ENCODE data around the gene USHBP1. TPM values are rescaled to one million over a fixed set of nuclear protein-coding genes. Genes with fewer than 3 reads are reported as not detected.

USHBP1 gene
- polyA plus RNA-seq, 2 of the 4 experiments (the other 2 are of a cell fraction) = 0.03 TPM; not detected in 1

DNA sequence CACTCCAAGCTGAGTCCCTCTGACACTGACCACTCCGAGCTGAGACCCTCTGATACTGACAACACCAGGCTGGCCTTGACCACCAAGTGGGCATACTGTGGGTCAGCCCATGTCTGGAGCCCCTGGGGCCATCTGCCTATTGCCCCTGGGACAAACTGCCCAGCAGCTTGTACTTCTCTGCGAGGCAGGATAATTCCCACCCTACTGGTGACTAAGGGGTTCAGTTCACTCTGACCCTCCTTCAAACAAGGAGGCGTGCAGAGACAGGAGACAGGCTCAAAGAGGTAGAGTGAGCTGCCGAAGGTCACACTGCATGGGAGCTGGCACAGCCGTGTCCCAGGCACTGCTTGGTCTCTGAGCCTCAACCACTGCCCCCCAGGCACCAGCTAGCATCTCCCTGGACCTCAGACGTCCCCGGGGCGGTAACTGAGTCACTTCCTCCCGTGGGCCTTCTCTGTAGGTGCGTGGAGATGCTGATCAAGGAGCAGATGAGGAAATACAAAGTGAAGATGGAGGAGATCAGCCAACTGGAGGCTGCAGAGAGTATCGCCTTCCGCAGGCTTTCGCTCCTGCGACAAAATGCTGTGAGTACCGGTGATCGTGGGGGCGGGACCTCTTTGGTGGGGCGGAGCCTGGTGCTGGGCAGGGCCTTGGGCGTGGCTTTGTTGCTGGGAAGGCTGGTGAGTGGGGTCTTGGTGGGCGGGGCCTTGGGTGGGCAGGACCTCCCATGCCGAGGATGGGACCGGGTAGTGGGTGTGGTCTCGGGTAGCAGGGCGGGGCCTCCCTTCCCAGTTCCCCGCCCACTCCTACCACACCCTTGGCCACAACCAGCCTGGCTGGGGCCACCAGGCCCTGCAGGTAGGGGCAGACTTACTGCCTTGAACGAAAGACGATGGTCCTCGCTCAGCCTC is 55.2 kb downstream of the USHBP1 start:
- Histone ChIP-seq H3K4me2 (no peak overlapping the region), H3K9me3 (no peaks in the 10 kb centered on the region), H3K4me1 (peaks cover under 1% of the 10 kb centered on the region; the same call in 1 of the 3 replicates), H3K4me3 (no peak overlapping the region), H3K27ac (no peak overlapping the region)
- peak in 1 of 2 experiments; percentile 76; a peak in 3 of 6 replicates for ATAC-seq
- ChIA-PET CTCF (interaction anchor here (1.7 to 2.3 kb wide), 2 partner anchors 26 to 74 kb away, joined by 3 to 5 read pairs; no protein-coding TSS in a partner anchor), POLR2A (no interaction called here)
- peak; percentile 19 to 79 for DNase-seq (ENCODE audit: low read depth in 1 of 2, low spot score in 1 of 2)
- 83% methylated on average over 17 of the region's 28 CpGs for WGBS (ENCODE audit: missing lambda C conversion rate)
- FAIRE-seq = no peak
- TF ChIP-seq MAFK (IDR thresholded peaks at IDR 0.05; ENCODE audit: partially characterized antibody) (no peak), HDAC2 (IDR thresholded peaks at IDR 0.05) (no peak), ZNF302 (CRISPR knock-in tag; IDR thresholded peaks at IDR 0.05) (no peak)
- TF ChIP-seq, protein P1, sequence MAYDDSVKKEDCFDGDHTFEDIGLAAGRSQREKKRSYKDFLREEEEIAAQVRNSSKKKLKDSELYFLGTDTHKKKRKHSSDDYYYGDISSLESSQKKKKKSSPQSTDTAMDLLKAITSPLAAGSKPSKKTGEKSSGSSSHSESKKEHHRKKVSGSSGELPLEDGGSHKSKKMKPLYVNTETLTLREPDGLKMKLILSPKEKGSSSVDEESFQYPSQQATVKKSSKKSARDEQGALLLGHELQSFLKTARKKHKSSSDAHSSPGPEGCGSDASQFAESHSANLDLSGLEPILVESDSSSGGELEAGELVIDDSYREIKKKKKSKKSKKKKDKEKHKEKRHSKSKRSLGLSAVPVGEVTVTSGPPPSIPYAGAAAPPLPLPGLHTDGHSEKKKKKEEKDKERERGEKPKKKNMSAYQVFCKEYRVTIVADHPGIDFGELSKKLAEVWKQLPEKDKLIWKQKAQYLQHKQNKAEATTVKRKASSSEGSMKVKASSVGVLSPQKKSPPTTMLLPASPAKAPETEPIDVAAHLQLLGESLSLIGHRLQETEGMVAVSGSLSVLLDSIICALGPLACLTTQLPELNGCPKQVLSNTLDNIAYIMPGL (CRISPR knock-in tag; IDR thresholded peaks at IDR 0.05; ENCODE audit: borderline replicate concordance) = no peak

DNA sequence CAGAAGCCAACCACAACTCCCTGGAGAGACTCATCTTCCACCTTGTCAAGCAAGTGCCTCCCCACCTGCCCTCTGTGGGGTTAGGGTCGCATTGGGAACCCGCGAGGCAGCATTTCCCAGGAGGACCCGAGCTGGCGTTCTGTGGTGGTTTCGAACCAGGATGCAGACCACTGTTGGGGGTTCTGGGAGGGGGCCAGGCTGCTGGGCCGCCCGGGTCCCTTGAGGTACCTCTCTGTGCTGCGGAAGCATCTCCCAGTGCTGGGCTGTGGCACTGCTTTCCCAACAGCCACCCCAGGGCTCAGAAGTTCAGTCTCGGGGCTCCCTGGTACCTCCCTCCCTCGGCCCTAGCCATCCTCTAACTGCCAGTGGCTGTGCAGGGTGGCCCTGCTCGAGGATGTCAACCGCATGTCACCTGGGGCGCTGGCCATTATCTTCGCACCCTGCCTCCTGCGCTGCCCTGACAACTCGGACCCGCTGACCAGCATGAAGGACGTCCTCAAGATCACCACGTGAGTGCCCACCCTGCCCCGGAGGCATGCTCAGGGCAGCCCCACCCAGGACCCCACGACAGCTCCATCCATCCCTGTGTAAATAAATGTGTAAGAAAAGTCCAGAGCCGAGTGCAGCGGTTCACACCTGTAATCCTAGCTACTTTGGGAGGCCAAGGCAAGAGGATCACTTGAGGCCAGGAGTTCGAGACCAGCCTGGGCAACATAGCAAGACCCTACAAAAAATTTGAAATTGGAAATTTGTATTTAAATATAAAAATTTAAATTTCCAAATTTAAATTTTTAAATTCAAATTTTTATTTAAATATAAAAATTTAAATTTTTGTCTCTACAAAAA is 57.6 kb downstream of the USHBP1 start:
- no peak overlapping the region for H3K27ac ChIP-seq
- FAIRE-seq (no peak), DNase-seq (ENCODE audit: low read depth in 1 of 2, low spot score in 1 of 2) (no peak), ATAC-seq (no peak)
- H3K4me3 ChIP-seq = no peak overlapping the region
- TF ChIP-seq, protein P2, sequence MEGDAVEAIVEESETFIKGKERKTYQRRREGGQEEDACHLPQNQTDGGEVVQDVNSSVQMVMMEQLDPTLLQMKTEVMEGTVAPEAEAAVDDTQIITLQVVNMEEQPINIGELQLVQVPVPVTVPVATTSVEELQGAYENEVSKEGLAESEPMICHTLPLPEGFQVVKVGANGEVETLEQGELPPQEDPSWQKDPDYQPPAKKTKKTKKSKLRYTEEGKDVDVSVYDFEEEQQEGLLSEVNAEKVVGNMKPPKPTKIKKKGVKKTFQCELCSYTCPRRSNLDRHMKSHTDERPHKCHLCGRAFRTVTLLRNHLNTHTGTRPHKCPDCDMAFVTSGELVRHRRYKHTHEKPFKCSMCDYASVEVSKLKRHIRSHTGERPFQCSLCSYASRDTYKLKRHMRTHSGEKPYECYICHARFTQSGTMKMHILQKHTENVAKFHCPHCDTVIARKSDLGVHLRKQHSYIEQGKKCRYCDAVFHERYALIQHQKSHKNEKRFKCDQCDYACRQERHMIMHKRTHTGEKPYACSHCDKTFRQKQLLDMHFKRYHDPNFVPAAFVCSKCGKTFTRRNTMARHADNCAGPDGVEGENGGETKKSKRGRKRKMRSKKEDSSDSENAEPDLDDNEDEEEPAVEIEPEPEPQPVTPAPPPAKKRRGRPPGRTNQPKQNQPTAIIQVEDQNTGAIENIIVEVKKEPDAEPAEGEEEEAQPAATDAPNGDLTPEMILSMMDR (IDR thresholded peaks at IDR 0.05) = no peak
- TF ChIP-seq NFE2L2 (conservative IDR thresholded peaks at IDR 0.05; ENCODE audit: low read length) = no peak
- TF ChIP-seq ZNF302 (CRISPR knock-in tag; IDR thresholded peaks at IDR 0.05) = no peak
- TF ChIP-seq, protein P3, sequence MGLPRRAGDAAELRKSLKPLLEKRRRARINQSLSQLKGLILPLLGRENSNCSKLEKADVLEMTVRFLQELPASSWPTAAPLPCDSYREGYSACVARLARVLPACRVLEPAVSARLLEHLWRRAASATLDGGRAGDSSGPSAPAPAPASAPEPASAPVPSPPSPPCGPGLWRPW (IDR thresholded peaks at IDR 0.05) = no peak
- TF ChIP-seq NPAS2 (CRISPR knock-in tag; IDR thresholded peaks at IDR 0.05; ENCODE audit: borderline replicate concordance) = no peak
- TF ChIP-seq RCOR1 (IDR thresholded peaks at IDR 0.05; ENCODE audit: low read depth, low read length) = no peak
- no peak for TF ChIP-seq MAZ (IDR thresholded peaks at IDR 0.05; ENCODE audit: borderline replicate concordance, low read depth, low read length)
- no peak for TF ChIP-seq KDM1A (IDR thresholded peaks at IDR 0.05; ENCODE audit: low read depth)
- no peak for TF ChIP-seq CHD4 (IDR thresholded peaks at IDR 0.05; ENCODE audit: borderline replicate concordance)
- no peak for TF ChIP-seq HEYL (CRISPR knock-in tag; IDR thresholded peaks at IDR 0.05)
- no peak for TF ChIP-seq FOSB (CRISPR knock-in tag; IDR thresholded peaks at IDR 0.05)
- no peak for TF ChIP-seq KDM5A (IDR thresholded peaks at IDR 0.05)
- H3K4me2 ChIP-seq = no peak overlapping the region
- H3K9me3 ChIP-seq = no peaks in the 10 kb centered on the region
- WGBS (ENCODE audit: missing lambda C conversion rate) = 95% methylated on average over 15 of the region's 25 CpGs
- POLR2A ChIA-PET = no interaction called here
- H3K4me1 ChIP-seq = no peaks in the 10 kb centered on the region
- CTCF ChIA-PET = interaction anchor here (1.1 kb wide), 1 partner anchor 77 kb away, joined by 3 read pairs; no protein-coding TSS in a partner anchor
